Fibroblast of lung (primary cell): Measurements from ENCODE around the gene ZMYM4. TPM values are rescaled to one million over a fixed set of nuclear protein-coding genes. Genes with fewer than 3 reads are reported as not detected.

Experiments used
- DNase-seq, 2 donors: peaks; one replicate each; pipeline versions ENCODE4 v3.0.0 to v3.0.0-alpha.2; 2010; ENCODE audit warnings: low read depth in 2 of 2
- H2AFZ ChIP-seq: 2 replicates; pipeline ENCODE4 v1.5.1; 2012; ENCODE audit warnings: low read length, control low read depth, inconsistent platforms
- H3K27ac ChIP-seq: 2 replicates; pipeline ENCODE4 v1.5.1; 2011; ENCODE audit warnings: low read length, control low read depth; ENCODE audit not compliant: insufficient read depth
- H3K27me3 ChIP-seq: 2 replicates; pipeline ENCODE4 v1.5.1; 2011; ENCODE audit warnings: mild to moderate bottlenecking, low read length; ENCODE audit not compliant: control insufficient read depth, insufficient read depth
- H3K36me3 ChIP-seq: 2 replicates; pipeline ENCODE4 v1.5.1; 2011; ENCODE audit warnings: low read length; ENCODE audit not compliant: control insufficient read depth, insufficient read depth
- H3K4me1 ChIP-seq: 2 replicates; pipeline ENCODE4 v1.5.1; 2011; ENCODE audit warnings: low read length; ENCODE audit not compliant: control insufficient read depth, insufficient read depth; ENCODE audit errors: extremely low read depth
- H3K4me2 ChIP-seq: 2 replicates; pipeline ENCODE4 v1.5.1; 2011; ENCODE audit warnings: low read length, control low read depth; ENCODE audit not compliant: insufficient read depth; ENCODE audit errors: extremely low read depth
- H3K4me3 ChIP-seq, 4 experiments: fragments of 200-600 bp in 1 of 4; sonication (generic) in 1 of 4; replicated peaks in 1 of 4; 2 replicates each; pipeline ENCODE4 v1.5.1; 2011 to 2016; ENCODE audit warnings: low read length in 4 of 4, low read depth in 3 of 4, mild to moderate bottlenecking in 3 of 4, control low read depth in 2 of 4, inconsistent platforms in 1 of 4, mixed read lengths in 1 of 4; ENCODE audit not compliant: insufficient read depth in 1 of 4; ENCODE audit errors: control extremely low read depth in 1 of 4
- H3K79me2 ChIP-seq: 2 replicates; pipeline ENCODE4 v1.5.1; 2012; ENCODE audit warnings: mild to moderate bottlenecking, low read length, inconsistent platforms; ENCODE audit not compliant: control insufficient read depth, insufficient read depth
- H3K9ac ChIP-seq: 2 replicates; pipeline ENCODE4 v1.5.1; 2011; ENCODE audit warnings: mild to moderate bottlenecking, low read length, control low read depth; ENCODE audit not compliant: insufficient read depth
- H3K9me3 ChIP-seq: 2 replicates; pipeline ENCODE4 v1.5.1; 2012; ENCODE audit warnings: low read depth, low read length; ENCODE audit not compliant: control insufficient read depth, insufficient read depth
- H4K20me1 ChIP-seq: 2 replicates; pipeline ENCODE4 v1.5.1; 2011; ENCODE audit warnings: low read length; ENCODE audit not compliant: control insufficient read depth, insufficient read depth; ENCODE audit errors: extremely low read depth
- EZH2 ChIP-seq: IDR thresholded peaks from 2 replicates; pipeline ENCODE4 v1.5.1; 2012; ENCODE audit warnings: low read length, control low read depth, mild to moderate bottlenecking; ENCODE audit errors: missing control alignments
- polyA plus RNA-seq, 2 donors: library from polyadenylated mRNA; depleted of rRNA in 1 of 2; stranded (reverse) in 1 of 2; unstranded in 1 of 2; fragments of >200 nt; gene quantifications; 2 replicates each; pipeline ENCODE4 v1.2.1, GENCODE V29; 2011 to 2012; ENCODE audit warnings: missing spikeins in 1 of 2
- total RNA-seq: library from RNA; depleted of rRNA; stranded (reverse); fragments of >200 nt; gene quantifications from 2 replicates; pipeline ENCODE4 v1.2.1, GENCODE V29; 2014
- TF ChIP-seq, protein P1 (sequence below), 2 donors: IDR thresholded peaks in 1 of 2; conservative IDR thresholded peaks in 1 of 2; 1 replicate in 1 of 2; 2 replicates in 1 of 2; pipeline ENCODE4 v1.5.1; 2011 to 2012; ENCODE audit warnings: low read length in 2 of 2, control low read depth in 1 of 2, inconsistent platforms in 1 of 2, low read depth in 1 of 2, mild to moderate bottlenecking in 1 of 2

The ZMYM4 gene
- total and polyA plus RNA-seq, 2 donors (not counting 1 experiment from before 2014, with no cell fraction given) = 40.5 to 54.1 TPM

DNA sequence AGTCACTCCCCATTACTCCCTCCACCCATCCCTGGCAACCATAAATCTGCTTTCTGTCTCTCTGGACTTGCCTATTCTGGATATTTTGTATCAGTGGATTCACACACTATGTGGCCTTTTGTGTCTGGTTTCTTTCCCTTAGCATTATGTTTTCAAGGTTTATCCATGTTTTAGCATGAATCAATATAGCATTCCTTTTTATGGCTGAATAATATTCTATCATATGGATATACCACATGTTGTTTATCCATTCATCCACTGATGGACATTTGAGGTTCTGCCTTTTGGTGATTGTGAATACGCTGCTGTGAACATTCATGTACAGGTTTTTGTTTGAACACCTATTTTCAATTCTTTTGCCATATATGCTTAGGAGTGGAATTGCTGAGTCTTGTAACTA lies 140.4 kb downstream of the ZMYM4 start:
- H3K79me2 ChIP-seq = no peaks in the 10 kb centered on the region
- H4K20me1 ChIP-seq = no peaks in the 10 kb centered on the region
- no peak overlapping the region for H2AFZ ChIP-seq
- peaks cover 3% of the 10 kb centered on the region for H3K36me3 ChIP-seq
- no peak overlapping the region for H3K4me2 ChIP-seq
- H3K4me3 ChIP-seq = no peak overlapping the region
- no peaks in the 10 kb centered on the region for H3K4me1 ChIP-seq
- no peak for DNase-seq
- H3K9me3 ChIP-seq = no peaks in the 10 kb centered on the region
- no peak overlapping the region for H3K9ac ChIP-seq
- H3K27ac ChIP-seq = no peak overlapping the region
- H3K27me3 ChIP-seq = no peaks in the 10 kb centered on the region
- TF ChIP-seq EZH2 = no peak
- TF ChIP-seq, protein P1, sequence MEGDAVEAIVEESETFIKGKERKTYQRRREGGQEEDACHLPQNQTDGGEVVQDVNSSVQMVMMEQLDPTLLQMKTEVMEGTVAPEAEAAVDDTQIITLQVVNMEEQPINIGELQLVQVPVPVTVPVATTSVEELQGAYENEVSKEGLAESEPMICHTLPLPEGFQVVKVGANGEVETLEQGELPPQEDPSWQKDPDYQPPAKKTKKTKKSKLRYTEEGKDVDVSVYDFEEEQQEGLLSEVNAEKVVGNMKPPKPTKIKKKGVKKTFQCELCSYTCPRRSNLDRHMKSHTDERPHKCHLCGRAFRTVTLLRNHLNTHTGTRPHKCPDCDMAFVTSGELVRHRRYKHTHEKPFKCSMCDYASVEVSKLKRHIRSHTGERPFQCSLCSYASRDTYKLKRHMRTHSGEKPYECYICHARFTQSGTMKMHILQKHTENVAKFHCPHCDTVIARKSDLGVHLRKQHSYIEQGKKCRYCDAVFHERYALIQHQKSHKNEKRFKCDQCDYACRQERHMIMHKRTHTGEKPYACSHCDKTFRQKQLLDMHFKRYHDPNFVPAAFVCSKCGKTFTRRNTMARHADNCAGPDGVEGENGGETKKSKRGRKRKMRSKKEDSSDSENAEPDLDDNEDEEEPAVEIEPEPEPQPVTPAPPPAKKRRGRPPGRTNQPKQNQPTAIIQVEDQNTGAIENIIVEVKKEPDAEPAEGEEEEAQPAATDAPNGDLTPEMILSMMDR (conservative IDR thresholded peaks at IDR 0.05 in 1 of 2, IDR thresholded peaks at IDR 0.05 in 1 of 2; ENCODE audit: low read depth in 1 of 2, low read length in 2 of 2) = no peak

DNA sequence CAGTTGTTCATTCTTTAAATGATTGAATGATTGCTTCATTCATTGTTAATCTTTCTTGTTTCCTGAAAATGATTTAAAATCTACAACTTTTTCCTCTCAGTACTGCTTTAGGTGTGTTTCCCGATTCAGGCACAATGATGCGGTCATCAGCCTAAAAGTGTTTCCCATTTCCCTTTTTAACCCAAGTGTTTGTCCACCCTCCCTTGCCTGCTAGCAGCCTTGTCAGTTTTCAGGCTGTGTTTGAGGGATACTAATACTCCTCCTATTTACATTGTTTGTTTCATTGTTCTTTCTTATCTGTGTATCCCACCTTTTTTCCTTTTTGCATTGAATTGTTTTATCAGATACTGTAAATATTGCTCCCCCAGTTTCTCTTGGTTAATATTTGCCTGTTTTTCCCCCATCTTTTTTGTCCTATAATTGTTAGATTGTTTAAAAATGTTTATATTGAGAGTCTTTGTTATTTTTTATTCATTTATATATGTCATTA lies 157.6 kb downstream of the ZMYM4 start:
- H3K4me3 ChIP-seq = no peak overlapping the region
- H3K9ac ChIP-seq = no peak overlapping the region
- no peaks in the 10 kb centered on the region for H3K27me3 ChIP-seq
- no peak overlapping the region for H2AFZ ChIP-seq
- no peaks in the 10 kb centered on the region for H4K20me1 ChIP-seq
- peaks cover 4% of the 10 kb centered on the region for H3K36me3 ChIP-seq
- no peak overlapping the region for H3K4me2 ChIP-seq
- H3K9me3 ChIP-seq = no peaks in the 10 kb centered on the region
- TF ChIP-seq, protein P1 (conservative IDR thresholded peaks at IDR 0.05 in 1 of 2, IDR thresholded peaks at IDR 0.05 in 1 of 2; ENCODE audit: low read depth in 1 of 2, low read length in 2 of 2) = no peak
- H3K4me1 ChIP-seq = no peaks in the 10 kb centered on the region
- H3K79me2 ChIP-seq = no peaks in the 10 kb centered on the region
- no peak for DNase-seq
- H3K27ac ChIP-seq = no peak overlapping the region

DNA sequence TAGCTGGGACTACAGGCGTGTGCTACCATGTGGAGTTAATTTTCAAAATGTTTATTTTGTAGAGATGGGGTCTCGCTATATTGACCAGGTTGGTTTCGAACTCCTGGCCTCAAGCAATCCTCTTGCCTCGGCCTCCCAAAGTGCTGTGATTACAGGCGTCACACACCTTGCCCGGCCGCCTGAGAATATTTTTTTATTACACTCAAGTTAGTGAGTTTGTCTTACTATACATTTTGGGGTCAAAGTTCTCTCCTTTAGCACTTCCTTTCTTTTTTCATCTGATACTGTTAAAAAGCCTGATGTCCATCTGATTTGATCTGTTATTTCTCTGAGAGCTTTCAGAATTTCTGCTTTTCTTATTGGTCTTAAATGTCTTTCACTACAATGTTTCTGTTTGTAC lies 159.9 kb downstream of the ZMYM4 start:
- no peak overlapping the region for H3K4me2 ChIP-seq
- H3K27ac ChIP-seq = no peak overlapping the region
- H3K36me3 ChIP-seq = peaks cover 7% of the 10 kb centered on the region
- no peaks in the 10 kb centered on the region for H4K20me1 ChIP-seq
- no peak overlapping the region for H3K4me3 ChIP-seq
- no peak overlapping the region for H3K9ac ChIP-seq
- H3K79me2 ChIP-seq = no peaks in the 10 kb centered on the region
- no peak for DNase-seq
- no peak overlapping the region for H2AFZ ChIP-seq
- H3K9me3 ChIP-seq = no peaks in the 10 kb centered on the region
- TF ChIP-seq EZH2 = no peak
- TF ChIP-seq, protein P1 (conservative IDR thresholded peaks at IDR 0.05 in 1 of 2, IDR thresholded peaks at IDR 0.05 in 1 of 2; ENCODE audit: low read depth in 1 of 2, low read length in 2 of 2) = no peak
- H3K4me1 ChIP-seq = no peaks in the 10 kb centered on the region
- no peaks in the 10 kb centered on the region for H3K27me3 ChIP-seq
